Colon (tissue), 2 donors: Measurements from ENCODE around the gene EFCAB12.
"Not testable (repeated sequence)": the region's sequence is repeated elsewhere in the genome, so short reads cannot be mapped to it uniquely, and the experiment has no call there.

ENCODE experiments used
- FAIRE-seq: peaks from 2 replicates; lab custom pipeline; 2012; peaks lifted over from hg19 to GRCh38; lab: Jason Lieb, UNC
- donor health status: control.
- donor health status: control.

The EFCAB12 gene

GRCh38 chr3:129392106-129392887, 36.1 kb downstream of the EFCAB12 start:
- FAIRE-seq = not testable (repeated sequence)

- FAIRE-seq = not testable (repeated sequence)
These were observed 36.9 kb downstream of the EFCAB12 start for GRCh38 chr3:129391583-129391982.

GRCh38 chr3:129389572-129389937, 38.9 kb downstream of the EFCAB12 start:
- no peak for FAIRE-seq

GRCh38 chr3:129388791-129389571, 39.5 kb downstream of the EFCAB12 start:
- not testable (repeated sequence) for FAIRE-seq

- no peak for FAIRE-seq
These were observed 40.9 kb downstream of the EFCAB12 start for GRCh38 chr3:129387487-129387886.

- FAIRE-seq = no peak
These were observed 41.5 kb downstream of the EFCAB12 start for GRCh38 chr3:129386984-129387383.

GRCh38 chr3:129385507-129385906, 42.9 kb downstream of the EFCAB12 start:
- not testable (repeated sequence) for FAIRE-seq

GRCh38 chr3:129384594-129385323, 43.7 kb downstream of the EFCAB12 start:
- FAIRE-seq = no peak

GRCh38 chr3:129384103-129384502, 44.3 kb downstream of the EFCAB12 start:
- not testable (repeated sequence) for FAIRE-seq

- FAIRE-seq = no peak
These were observed 45.1 kb downstream of the EFCAB12 start for GRCh38 chr3:129383292-129383860.

GRCh38 chr3:129382366-129382765, 46.1 kb downstream of the EFCAB12 start:
- no peak for FAIRE-seq

GRCh38 chr3:129379582-129380358, 48.7 kb downstream of the EFCAB12 start:
- FAIRE-seq = no peak

- FAIRE-seq = no peak
These were observed 49.5 kb downstream of the EFCAB12 start for GRCh38 chr3:129378949-129379348.

- no peak for FAIRE-seq
These were observed 50.8 kb downstream of the EFCAB12 start for GRCh38 chr3:129377615-129378014.

- no peak for FAIRE-seq
These were observed 53.3 kb downstream of the EFCAB12 start for GRCh38 chr3:129375099-129375498.

GRCh38 chr3:129371041-129371826, 57.2 kb downstream of the EFCAB12 start:
- no peak for FAIRE-seq

GRCh38 chr3:129370248-129370964, 58.0 kb downstream of the EFCAB12 start:
- no peak for FAIRE-seq

GRCh38 chr3:129369711-129370110, 58.7 kb downstream of the EFCAB12 start:
- FAIRE-seq = no peak

GRCh38 chr3:129367821-129368220, 60.6 kb downstream of the EFCAB12 start:
- FAIRE-seq = no peak

GRCh38 chr3:129366312-129366831, 62.1 kb downstream of the EFCAB12 start:
- no peak for FAIRE-seq
